Tibial nerve (tissue), 4 donors: Measurements from ENCODE around the gene RIMS3. TPM values are rescaled to one million over a fixed set of nuclear protein-coding genes. Genes with fewer than 3 reads are reported as not detected.

Source experiments
- DNase-seq, 2 donors: peaks; one replicate each; pipeline ENCODE4 v3.0.0-alpha.2; 2019; ENCODE audit warnings: low spot score in 2 of 2
- H3K27ac ChIP-seq, 4 donors: fragments of 200-600 bp; sonication (generic) in 3 of 4; one replicate each; pipeline ENCODE4 v1.5.1; 2017 to 2019; ENCODE audit warnings: mild to moderate bottlenecking in 1 of 4
- H3K27me3 ChIP-seq, 2 donors: fragments of 200-600 bp; sonication (generic) in 1 of 2; one replicate each; pipeline versions ENCODE4 v1.5.1 to v1.6.0; 2017 to 2019
- H3K36me3 ChIP-seq, 3 donors: fragments of 200-600 bp; sonication (generic); one replicate each; pipeline ENCODE4 v1.5.1; 2018 to 2019
- H3K4me1 ChIP-seq, 4 donors: fragments of 200-600 bp; sonication (generic) in 3 of 4; one replicate each; pipeline ENCODE4 v1.5.1; 2017 to 2019
- H3K4me3 ChIP-seq, 4 donors: fragments of 200-600 bp; sonication (generic) in 3 of 4; one replicate each; pipeline ENCODE4 v1.5.1; 2017 to 2019; ENCODE audit warnings: mild to moderate bottlenecking in 1 of 4, moderate library complexity in 1 of 4
- H3K9me3 ChIP-seq, 4 donors: fragments of 200-600 bp; sonication (generic) in 3 of 4; one replicate each; pipeline ENCODE4 v1.5.1; 2017 to 2019
- CTCF ChIP-seq, 5 experiments: fragments of 200-600 bp in 3 of 5; fragments of 450-650 bp in 2 of 5; sonication (generic) in 3 of 5; IDR thresholded peaks; one replicate each; pipeline ENCODE4 v1.5.1; 2016 to 2019; ENCODE audit warnings: antibody characterized with exemption in 5 of 5, mild to moderate bottlenecking in 3 of 5, moderate library complexity in 2 of 5
- EP300 ChIP-seq, 2 donors: sonication (generic); formaldehyde crosslinking; IDR thresholded peaks; one replicate each; pipeline ENCODE4 v1.6.1; 2017; ENCODE audit warnings: antibody characterized with exemption in 2 of 2, mild to moderate bottlenecking in 1 of 2
- POLR2A ChIP-seq, 2 donors: fragments of 450-650 bp; IDR thresholded peaks; one replicate each; pipeline ENCODE4 v1.6.1; 2017; ENCODE audit warnings: antibody characterized with exemption in 2 of 2, mild to moderate bottlenecking in 2 of 2, moderate library complexity in 2 of 2
- WGBS, 2 donors: methylation state at CpG; one replicate each; pipeline ENCODE4 v1.1.5; 2018; 5-methylcytosine and 5-hydroxymethylcytosine counted together
- total RNA-seq, 4 donors: library from RNA; depleted of rRNA; stranded (reverse); fragments of >200 nt; gene quantifications; one replicate each; pipeline ENCODE4 v1.1.0, GENCODE V29; 2016

Gene RIMS3
- total RNA-seq, 4 donors from 2014 or later, result 2.1 to 6.9 (median 4.0) TPM

GRCh38 chr1:40662151-40662550 is 3.3 kb downstream of the RIMS3 start:
- WGBS, 2 donors, result 69 to 72% methylated on average over 6 of the region's 6 CpGs
- peaks cover 0 to 32% (median 10%) of the 10 kb centered on the region in 4 donors for H3K4me1 ChIP-seq
- no peaks in the 10 kb centered on the region for H3K36me3 ChIP-seq
- H3K27me3 ChIP-seq, result no peaks in the 10 kb centered on the region
- H3K27ac ChIP-seq, result no peak overlapping the region
- H3K4me3 ChIP-seq, result no peak overlapping the region
- DNase-seq, result no peak
- TF ChIP-seq CTCF (IDR thresholded peaks at IDR 0.05), result no peak
- no peaks in the 10 kb centered on the region for H3K9me3 ChIP-seq

- Histone ChIP-seq H3K4me1 (peaks cover 0 to 32% (median 10%) of the 10 kb centered on the region in 4 donors), H3K4me3 (no peak overlapping the region), H3K27me3 (no peaks in the 10 kb centered on the region), H3K9me3 (no peaks in the 10 kb centered on the region), H3K27ac (no peak overlapping the region), H3K36me3 (no peaks in the 10 kb centered on the region)
- TF ChIP-seq POLR2A (IDR thresholded peaks at IDR 0.05) (no peak), CTCF (IDR thresholded peaks at IDR 0.05) (no peak)
- no peak for DNase-seq
- WGBS, 2 donors, result 50 to 62% methylated on average over 5 of the region's 5 CpGs
Measured at GRCh38 chr1:40661678-40662077, 3.8 kb downstream of the RIMS3 start.

GRCh38 chr1:40659649-40659947 is 5.9 kb downstream of the RIMS3 start:
- H3K27me3 ChIP-seq, result peaks cover 0 to 4% of the 10 kb centered on the region in 2 donors
- WGBS, 2 donors, result 52 to 54% methylated on average over 7 of the region's 7 CpGs
- TF ChIP-seq CTCF (IDR thresholded peaks at IDR 0.05) (no peak), POLR2A (IDR thresholded peaks at IDR 0.05) (no peak), EP300 (IDR thresholded peaks at IDR 0.05) (no peak)
- H3K27ac ChIP-seq, result no peak overlapping the region
- H3K36me3 ChIP-seq, result no peaks in the 10 kb centered on the region
- no peak for DNase-seq
- H3K9me3 ChIP-seq, result no peaks in the 10 kb centered on the region
- H3K4me3 ChIP-seq, result no peak overlapping the region
- peaks cover 0 to 14% (median 0%) of the 10 kb centered on the region in 4 donors for H3K4me1 ChIP-seq

GRCh38 chr1:40658751-40659648 is 6.5 kb downstream of the RIMS3 start:
- H3K27ac ChIP-seq, result no peak overlapping the region
- H3K4me1 ChIP-seq, result peaks cover 0 to 11% (median 0%) of the 10 kb centered on the region in 4 donors
- no peak for DNase-seq
- no peaks in the 10 kb centered on the region for H3K9me3 ChIP-seq
- H3K36me3 ChIP-seq, result no peaks in the 10 kb centered on the region
- no peak overlapping the region for H3K4me3 ChIP-seq
- H3K27me3 ChIP-seq, result peaks cover 0 to 10% of the 10 kb centered on the region in 2 donors
- TF ChIP-seq EP300 (IDR thresholded peaks at IDR 0.05) (no peak), CTCF (IDR thresholded peaks at IDR 0.05) (no peak), POLR2A (IDR thresholded peaks at IDR 0.05) (no peak)
- 57 to 60% methylated on average over 16 of the region's 16 CpGs for WGBS, 2 donors

GRCh38 chr1:40657046-40657445 is 8.4 kb downstream of the RIMS3 start:
- Histone ChIP-seq H3K4me1 (no peaks in the 10 kb centered on the region), H3K36me3 (no peaks in the 10 kb centered on the region), H3K4me3 (no peak overlapping the region), H3K27ac (no peak overlapping the region), H3K27me3 (peaks cover 0 to 17% of the 10 kb centered on the region in 2 donors), H3K9me3 (no peaks in the 10 kb centered on the region)
- no peak for TF ChIP-seq CTCF (IDR thresholded peaks at IDR 0.05)
- TF ChIP-seq POLR2A (IDR thresholded peaks at IDR 0.05), result no peak
- no peak for TF ChIP-seq EP300 (IDR thresholded peaks at IDR 0.05)
- WGBS, 2 donors, result 82% methylated on average over 7 of the region's 7 CpGs
- DNase-seq, result no peak
